GM12891 (cell line): Measurements from ENCODE around the gene NR6A1.
A peak's percentile ranks its signal among the peaks of the same experiment; 100 is the strongest.

Source experiments
- DNase-seq: peaks from one replicate; pipeline ENCODE4 v3.0.0; 2011; ENCODE audit warnings: low spot score; ENCODE audit not compliant: insufficient read length
- FAIRE-seq: peaks from 2 replicates; lab custom pipeline; 2011; peaks lifted over from hg19 to GRCh38; lab: Jason Lieb, UNC
- PAX5 ChIP-seq: IDR thresholded peaks from 2 replicates; pipeline ENCODE4 v1.6.1; 2011; ENCODE audit warnings: low read length, moderate library complexity, mild to moderate bottlenecking; ENCODE audit not compliant: insufficient read depth, severe bottlenecking
- POLR2A ChIP-seq: IDR thresholded peaks from 2 replicates; pipeline ENCODE4 v1.6.1; 2011; ENCODE audit warnings: low read depth, low read length, control low read depth
- POLR2AphosphoS5 ChIP-seq: IDR thresholded peaks from 2 replicates; pipeline ENCODE4 v1.6.1; 2011; ENCODE audit warnings: low read depth, low read length, control low read depth
- POU2F2 ChIP-seq: IDR thresholded peaks from 2 replicates; pipeline ENCODE4 v1.6.1; 2011; ENCODE audit warnings: low read depth, mild to moderate bottlenecking, control low read depth, low read length, moderate library complexity
- SPI1 ChIP-seq: IDR thresholded peaks from 2 replicates; pipeline ENCODE4 v1.6.1; 2011; ENCODE audit warnings: low read depth, low read length, control low read depth
- TAF1 ChIP-seq: IDR thresholded peaks from 2 replicates; pipeline ENCODE4 v1.6.1; 2011; ENCODE audit warnings: low read depth, low read length, control low read depth

NR6A1 gene

GRCh38 chr9:124762633-124763032, 8.5 kb downstream of the NR6A1 start:
- DNase-seq (no peak), FAIRE-seq (no peak)
- TF ChIP-seq TAF1: no peak
- no peak for TF ChIP-seq PAX5
- TF ChIP-seq POLR2AphosphoS5: no peak
- no peak for TF ChIP-seq POLR2A
- TF ChIP-seq POU2F2: no peak
- TF ChIP-seq SPI1: no peak

- TF ChIP-seq POLR2A: no peak
- no peak for DNase-seq
- FAIRE-seq: no peak
These were observed 9.4 kb downstream of the NR6A1 start for GRCh38 chr9:124761710-124762109.

- FAIRE-seq (no peak), DNase-seq (no peak)
- TF ChIP-seq POU2F2 (no peak), PAX5 (no peak), TAF1 (no peak), SPI1 (no peak), POLR2AphosphoS5 (no peak), POLR2A (no peak)
These were observed 9.9 kb downstream of the NR6A1 start for GRCh38 chr9:124761196-124761595.

- FAIRE-seq: no peak
- no peak for DNase-seq
- no peak for TF ChIP-seq SPI1
These were observed 10.4 kb downstream of the NR6A1 start for GRCh38 chr9:124760719-124761118.

- FAIRE-seq (no peak), DNase-seq (no peak)
- TF ChIP-seq POLR2AphosphoS5 (no peak), TAF1 (no peak), SPI1 (no peak), POU2F2 (no peak)
These were observed 11.8 kb downstream of the NR6A1 start for GRCh38 chr9:124759327-124759726.

GRCh38 chr9:124758691-124759090, 12.4 kb downstream of the NR6A1 start:
- TF ChIP-seq PAX5: no peak
- TF ChIP-seq POLR2A: no peak
- 0 out of 2 replicates have a peak, but pooled peaks have one; percentile 12 for TF ChIP-seq SPI1
- DNase-seq (no peak), FAIRE-seq (peak; percentile 40)

- peak; percentile 86 for FAIRE-seq
These were observed 13.1 kb downstream of the NR6A1 start for GRCh38 chr9:124758061-124758460.

GRCh38 chr9:124757616-124758015, 13.5 kb downstream of the NR6A1 start:
- FAIRE-seq (no peak), DNase-seq (no peak)
- TF ChIP-seq TAF1: no peak
- no peak for TF ChIP-seq POLR2A
- no peak for TF ChIP-seq SPI1
- no peak for TF ChIP-seq PAX5
- no peak for TF ChIP-seq POU2F2
- no peak for TF ChIP-seq POLR2AphosphoS5

More at GRCh38 chr9:124758061-124758460, 13.1 kb downstream of the NR6A1 start:
- TF ChIP-seq PAX5: no peak
- peak; percentile 67 for TF ChIP-seq SPI1
- no peak for DNase-seq

GRCh38 chr9:124756011-124756410, 15.1 kb downstream of the NR6A1 start:
- DNase-seq (no peak), FAIRE-seq (no peak)
- TF ChIP-seq TAF1: no peak
- no peak for TF ChIP-seq POU2F2
- TF ChIP-seq POLR2AphosphoS5: no peak
- no peak for TF ChIP-seq PAX5
- TF ChIP-seq POLR2A: no peak
- no peak for TF ChIP-seq SPI1

- TF ChIP-seq TAF1 (no peak), POLR2AphosphoS5 (no peak), PAX5 (no peak)
- no peak for DNase-seq
- FAIRE-seq: no peak
These were observed 16.1 kb downstream of the NR6A1 start for GRCh38 chr9:124755061-124755460.

- DNase-seq: no peak
- FAIRE-seq: peak; percentile 16
- TF ChIP-seq PAX5: no peak
- TF ChIP-seq POLR2AphosphoS5: no peak
- no peak for TF ChIP-seq SPI1
These were observed 16.8 kb downstream of the NR6A1 start for GRCh38 chr9:124754289-124754688.
